Esophagus squamous epithelium (tissue), 4 donors: Measurements from ENCODE around the gene TMCC3.

Experiments used
- POLR2A ChIP-seq, 4 donors: fragments of 450-650 bp; IDR thresholded peaks; one replicate each; pipeline ENCODE4 v1.6.1; 2017; ENCODE audit warnings: antibody characterized with exemption in 4 of 4, mild to moderate bottlenecking in 4 of 4, moderate library complexity in 3 of 4
- TF ChIP-seq, protein P1 (sequence below), 6 experiments: fragments of 450-650 bp in 4 of 6; fragments of 200-600 bp in 2 of 6; sonication (generic) in 2 of 6; IDR thresholded peaks; one replicate each; pipeline ENCODE4 v1.5.1; 2016 to 2019; ENCODE audit warnings: antibody characterized with exemption in 6 of 6, mild to moderate bottlenecking in 4 of 6, moderate library complexity in 4 of 6

DNA sequence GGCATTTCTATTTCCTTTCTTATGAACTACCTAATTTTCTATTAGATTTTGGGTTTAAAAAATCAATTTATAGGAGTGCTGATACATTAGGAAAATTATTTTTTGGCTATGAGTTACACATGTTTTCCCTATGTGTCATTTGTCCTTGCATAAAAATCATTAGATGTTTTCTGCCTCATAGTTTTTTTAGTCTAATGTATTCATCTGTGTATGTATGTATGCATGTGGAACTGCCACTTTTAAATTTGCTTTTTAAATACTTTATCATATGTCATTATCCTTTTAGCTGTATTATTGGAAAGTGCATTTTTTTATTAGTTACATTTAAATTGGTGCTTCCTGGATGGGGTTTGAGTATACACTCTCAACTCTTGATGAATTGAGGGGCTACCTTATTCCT lies 112.0 kb downstream of the TMCC3 start:
- TF ChIP-seq, protein P1, sequence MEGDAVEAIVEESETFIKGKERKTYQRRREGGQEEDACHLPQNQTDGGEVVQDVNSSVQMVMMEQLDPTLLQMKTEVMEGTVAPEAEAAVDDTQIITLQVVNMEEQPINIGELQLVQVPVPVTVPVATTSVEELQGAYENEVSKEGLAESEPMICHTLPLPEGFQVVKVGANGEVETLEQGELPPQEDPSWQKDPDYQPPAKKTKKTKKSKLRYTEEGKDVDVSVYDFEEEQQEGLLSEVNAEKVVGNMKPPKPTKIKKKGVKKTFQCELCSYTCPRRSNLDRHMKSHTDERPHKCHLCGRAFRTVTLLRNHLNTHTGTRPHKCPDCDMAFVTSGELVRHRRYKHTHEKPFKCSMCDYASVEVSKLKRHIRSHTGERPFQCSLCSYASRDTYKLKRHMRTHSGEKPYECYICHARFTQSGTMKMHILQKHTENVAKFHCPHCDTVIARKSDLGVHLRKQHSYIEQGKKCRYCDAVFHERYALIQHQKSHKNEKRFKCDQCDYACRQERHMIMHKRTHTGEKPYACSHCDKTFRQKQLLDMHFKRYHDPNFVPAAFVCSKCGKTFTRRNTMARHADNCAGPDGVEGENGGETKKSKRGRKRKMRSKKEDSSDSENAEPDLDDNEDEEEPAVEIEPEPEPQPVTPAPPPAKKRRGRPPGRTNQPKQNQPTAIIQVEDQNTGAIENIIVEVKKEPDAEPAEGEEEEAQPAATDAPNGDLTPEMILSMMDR (IDR thresholded peaks at IDR 0.05): no peak
- TF ChIP-seq POLR2A (IDR thresholded peaks at IDR 0.05): no peak
